ENCODE results near the gene PEAK1. TPM values are rescaled to one million over a fixed set of nuclear protein-coding genes. Genes with fewer than 3 reads are reported as not detected.

Gene PEAK1
- polyA plus RNA-seq, 2 of the 4 experiments (the other 2 are of a cell fraction), result 7.5 to 13.7 TPM

DNA sequence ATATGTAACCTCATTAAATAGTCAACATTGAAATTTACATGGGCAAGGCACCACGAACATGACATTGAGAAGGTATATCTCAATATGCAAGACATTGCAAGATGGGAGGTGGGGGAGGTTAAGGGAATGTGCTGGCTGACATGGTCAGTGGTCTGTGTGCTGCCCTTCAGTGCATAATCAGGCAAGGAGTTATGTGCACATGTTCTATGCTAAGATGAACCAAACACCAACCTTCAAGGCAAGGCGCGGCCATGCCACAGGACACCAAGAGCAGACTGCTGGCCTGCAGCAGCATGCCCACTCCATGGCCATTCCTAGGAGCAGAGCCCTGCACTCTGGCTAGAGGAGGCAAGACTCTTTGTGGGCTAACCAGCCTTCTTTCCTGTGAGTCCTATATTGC is 308.1 kb downstream of the PEAK1 start:
- Histone ChIP-seq H3K4me2 (no peak overlapping the region), H3K4me1 (no peaks in the 10 kb centered on the region), H3K4me3 (no peak overlapping the region), H3K27ac (no peak overlapping the region), H3K9me3 (no peaks in the 10 kb centered on the region)
- ChIA-PET POLR2A (no interaction called here), CTCF (interaction anchor here (1.7 to 1.9 kb wide), 2 partner anchors 386 to 431 kb away, joined by 11 to 13 read pairs; no protein-coding TSS in a partner anchor)
- TF ChIP-seq HOXA7 (CRISPR knock-in tag; IDR thresholded peaks at IDR 0.05) (no peak), ATOH8 (CRISPR knock-in tag; IDR thresholded peaks at IDR 0.05; ENCODE audit: low read depth) (no peak), CHD2 (IDR thresholded peaks at IDR 0.05; ENCODE audit: low read length, partially characterized antibody) (no peak)
- FAIRE-seq (peak; percentile 32), DNase-seq (ENCODE audit: low read depth in 1 of 2, low spot score in 1 of 2) (no peak), ATAC-seq (no peak)
- 93% methylated on average over 3 of the region's 3 CpGs for WGBS (ENCODE audit: missing lambda C conversion rate)

DNA sequence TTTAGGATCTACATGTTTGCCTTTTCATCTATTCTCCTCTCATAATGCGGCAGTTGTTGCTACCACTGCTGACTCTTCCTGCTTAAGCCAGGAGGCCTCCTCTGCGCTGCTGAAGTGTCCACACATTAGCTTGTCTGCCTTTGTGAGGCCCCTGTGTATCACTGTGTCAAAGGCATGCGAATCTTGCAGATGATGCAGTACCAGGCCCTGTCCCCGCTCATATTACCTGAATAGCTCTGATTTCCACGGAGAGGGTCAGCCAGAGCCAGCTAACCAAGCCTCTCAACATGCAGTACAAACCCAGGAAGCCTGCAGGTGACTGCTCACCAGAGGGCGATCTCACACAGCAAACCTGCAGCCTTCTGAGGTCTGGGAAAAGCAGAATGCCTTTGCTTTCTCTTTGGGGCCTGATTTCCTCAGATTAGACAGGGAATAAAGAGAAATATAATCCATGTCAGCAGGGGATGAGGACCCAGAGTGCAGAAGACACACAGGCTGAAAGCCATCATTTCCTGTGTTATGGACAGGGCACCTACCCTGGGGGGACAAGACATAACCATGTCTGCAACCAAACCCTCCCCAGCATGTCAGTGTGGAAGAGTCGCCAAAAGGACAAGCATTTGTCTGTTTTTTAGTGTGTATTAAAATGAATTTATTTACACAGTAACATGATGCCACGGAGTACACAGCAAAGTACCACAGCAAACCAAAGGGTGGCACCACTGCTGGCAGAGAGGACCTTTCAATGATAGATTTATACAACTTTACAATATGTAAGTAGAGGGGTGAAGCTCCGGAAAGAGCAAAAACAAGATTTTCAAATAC is 312.2 kb downstream of the PEAK1 start:
- TF ChIP-seq TP53 (CRISPR knock-in tag; IDR thresholded peaks at IDR 0.05), result 0 out of 2 replicates have a peak, but pooled peaks have one; percentile 47
- no peak for TF ChIP-seq HDAC2 (IDR thresholded peaks at IDR 0.05)
- no peak for TF ChIP-seq HOXB5 (CRISPR knock-in tag; IDR thresholded peaks at IDR 0.05)
- TF ChIP-seq HOXB13 (CRISPR knock-in tag; IDR thresholded peaks at IDR 0.05; ENCODE audit: low read depth), result no peak
- TF ChIP-seq HOXA7 (CRISPR knock-in tag; IDR thresholded peaks at IDR 0.05), result no peak
- TF ChIP-seq REST (IDR thresholded peaks at IDR 0.05), result no peak
- TF ChIP-seq FOSL2 (IDR thresholded peaks at IDR 0.05), result no peak
- TF ChIP-seq FOSL2 (CRISPR knock-in tag; IDR thresholded peaks at IDR 0.05), result no peak
- no peak for TF ChIP-seq HEYL (CRISPR knock-in tag; IDR thresholded peaks at IDR 0.05)
- no peak for TF ChIP-seq RCOR1 (IDR thresholded peaks at IDR 0.05; ENCODE audit: low read depth, low read length)
- no peak for TF ChIP-seq MAZ (IDR thresholded peaks at IDR 0.05; ENCODE audit: borderline replicate concordance, low read depth, low read length)
- no peak for TF ChIP-seq EHMT2 (IDR thresholded peaks at IDR 0.05; ENCODE audit: low read depth)
- no peak for TF ChIP-seq RARB (CRISPR knock-in tag; IDR thresholded peaks at IDR 0.05)
- TF ChIP-seq NFE2L2 (conservative IDR thresholded peaks at IDR 0.05; ENCODE audit: low read length), result no peak
- TF ChIP-seq GATA3 (IDR thresholded peaks at IDR 0.05; ENCODE audit: borderline replicate concordance), result no peak
- TF ChIP-seq SMC3 (IDR thresholded peaks at IDR 0.05), result peak; percentile 78
- TF ChIP-seq BHLHE40 (IDR thresholded peaks at IDR 0.05; ENCODE audit: low read depth, low read length), result no peak
- TF ChIP-seq CHD4 (IDR thresholded peaks at IDR 0.05; ENCODE audit: borderline replicate concordance), result no peak
- TF ChIP-seq RAD21 (conservative IDR thresholded peaks at IDR 0.05 in 1 of 2, IDR thresholded peaks at IDR 0.05 in 1 of 2), result peak; percentile 80 to 89
- no peak for TF ChIP-seq ATOH8 (CRISPR knock-in tag; IDR thresholded peaks at IDR 0.05; ENCODE audit: low read depth)
- TF ChIP-seq, protein P1, sequence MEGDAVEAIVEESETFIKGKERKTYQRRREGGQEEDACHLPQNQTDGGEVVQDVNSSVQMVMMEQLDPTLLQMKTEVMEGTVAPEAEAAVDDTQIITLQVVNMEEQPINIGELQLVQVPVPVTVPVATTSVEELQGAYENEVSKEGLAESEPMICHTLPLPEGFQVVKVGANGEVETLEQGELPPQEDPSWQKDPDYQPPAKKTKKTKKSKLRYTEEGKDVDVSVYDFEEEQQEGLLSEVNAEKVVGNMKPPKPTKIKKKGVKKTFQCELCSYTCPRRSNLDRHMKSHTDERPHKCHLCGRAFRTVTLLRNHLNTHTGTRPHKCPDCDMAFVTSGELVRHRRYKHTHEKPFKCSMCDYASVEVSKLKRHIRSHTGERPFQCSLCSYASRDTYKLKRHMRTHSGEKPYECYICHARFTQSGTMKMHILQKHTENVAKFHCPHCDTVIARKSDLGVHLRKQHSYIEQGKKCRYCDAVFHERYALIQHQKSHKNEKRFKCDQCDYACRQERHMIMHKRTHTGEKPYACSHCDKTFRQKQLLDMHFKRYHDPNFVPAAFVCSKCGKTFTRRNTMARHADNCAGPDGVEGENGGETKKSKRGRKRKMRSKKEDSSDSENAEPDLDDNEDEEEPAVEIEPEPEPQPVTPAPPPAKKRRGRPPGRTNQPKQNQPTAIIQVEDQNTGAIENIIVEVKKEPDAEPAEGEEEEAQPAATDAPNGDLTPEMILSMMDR (IDR thresholded peaks at IDR 0.05), result peak; percentile 72
- no peak for TF ChIP-seq POLR2A (IDR thresholded peaks at IDR 0.05; ENCODE audit: low read length)
- TF ChIP-seq, protein P2, sequence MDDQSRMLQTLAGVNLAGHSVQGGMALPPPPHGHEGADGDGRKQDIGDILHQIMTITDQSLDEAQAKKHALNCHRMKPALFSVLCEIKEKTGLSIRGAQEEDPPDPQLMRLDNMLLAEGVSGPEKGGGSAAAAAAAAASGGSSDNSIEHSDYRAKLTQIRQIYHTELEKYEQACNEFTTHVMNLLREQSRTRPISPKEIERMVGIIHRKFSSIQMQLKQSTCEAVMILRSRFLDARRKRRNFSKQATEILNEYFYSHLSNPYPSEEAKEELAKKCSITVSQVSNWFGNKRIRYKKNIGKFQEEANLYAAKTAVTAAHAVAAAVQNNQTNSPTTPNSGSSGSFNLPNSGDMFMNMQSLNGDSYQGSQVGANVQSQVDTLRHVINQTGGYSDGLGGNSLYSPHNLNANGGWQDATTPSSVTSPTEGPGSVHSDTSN (IDR thresholded peaks at IDR 0.05), result no peak
- TF ChIP-seq PHF8 (IDR thresholded peaks at IDR 0.05; ENCODE audit: borderline replicate concordance, low read depth), result no peak
- WGBS (ENCODE audit: missing lambda C conversion rate), result 52% methylated on average over 9 of the region's 9 CpGs
- DNase-seq (ENCODE audit: low read depth in 1 of 2, low spot score in 1 of 2) (peak; percentile 53 to 60), FAIRE-seq (no peak), ATAC-seq (peak; percentile 89 to 95)
- ChIA-PET POLR2A (interaction anchor here (0.6 kb wide), 1 partner anchor 412 kb away, joined by 4 read pairs; no protein-coding TSS in a partner anchor), CTCF (interaction anchor here (0.6 to 9.0 kb wide), 33 partner anchors 8 to 731 kb away, joined by 3 to 88 read pairs (median 4); no protein-coding TSS in a partner anchor)
- no peaks in the 10 kb centered on the region for H3K4me1 ChIP-seq
- H3K4me2 ChIP-seq, result no peak overlapping the region
- H3K4me3 ChIP-seq, result no peak overlapping the region
- no peak overlapping the region for H3K27ac ChIP-seq
- H3K9me3 ChIP-seq, result no peaks in the 10 kb centered on the region

Measured in A549 (cell line).